Gastroesophageal sphincter (tissue), 3 donors: ENCODE measurements around the gene ENPP3.

Experiments used
- CTCF ChIP-seq, 4 experiments: fragments of 200-600 bp in 2 of 4; fragments of 450-650 bp in 2 of 4; sonication (generic) in 1 of 4; IDR thresholded peaks; one replicate each; pipeline ENCODE4 v1.5.1; 2017 to 2019; ENCODE audit warnings: antibody characterized with exemption in 4 of 4, mild to moderate bottlenecking in 2 of 4, moderate library complexity in 2 of 4
- EP300 ChIP-seq: sonication (generic); formaldehyde crosslinking; IDR thresholded peaks from one replicate; pipeline ENCODE4 v1.6.1; 2017; ENCODE audit warnings: antibody characterized with exemption, mild to moderate bottlenecking

DNA sequence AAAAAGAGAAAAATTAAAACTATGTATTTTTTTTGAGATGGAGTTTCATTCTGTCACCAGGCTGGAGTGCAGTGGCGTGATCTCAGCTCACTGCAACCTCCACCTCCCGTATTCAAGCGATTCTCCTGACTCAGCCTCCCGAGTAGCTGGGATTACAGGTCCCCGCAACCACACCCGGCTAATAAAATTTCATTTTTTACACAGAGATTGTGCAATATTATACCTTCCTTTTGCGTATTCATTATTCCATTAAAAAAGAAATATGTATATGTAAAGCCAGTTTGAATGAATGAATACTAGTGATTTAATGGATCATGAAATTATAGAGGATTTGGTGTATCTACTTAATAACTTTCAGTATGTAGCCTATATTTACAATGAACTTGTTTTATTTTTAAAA, 111.9 kb downstream of the ENPP3 start:
- TF ChIP-seq CTCF (IDR thresholded peaks at IDR 0.05) (no peak), EP300 (no peak)
